Measurements from ENCODE around the gene PITPNM3. TPM values are rescaled to one million over a fixed set of nuclear protein-coding genes. Genes with fewer than 3 reads are reported as not detected.
"Not testable (repeated sequence)": the region's sequence is repeated elsewhere in the genome, so short reads cannot be mapped to it uniquely, and the experiment has no call there.

Gene PITPNM3
- total RNA-seq, 1 donor from 2014 or later: 1.4 TPM

DNA sequence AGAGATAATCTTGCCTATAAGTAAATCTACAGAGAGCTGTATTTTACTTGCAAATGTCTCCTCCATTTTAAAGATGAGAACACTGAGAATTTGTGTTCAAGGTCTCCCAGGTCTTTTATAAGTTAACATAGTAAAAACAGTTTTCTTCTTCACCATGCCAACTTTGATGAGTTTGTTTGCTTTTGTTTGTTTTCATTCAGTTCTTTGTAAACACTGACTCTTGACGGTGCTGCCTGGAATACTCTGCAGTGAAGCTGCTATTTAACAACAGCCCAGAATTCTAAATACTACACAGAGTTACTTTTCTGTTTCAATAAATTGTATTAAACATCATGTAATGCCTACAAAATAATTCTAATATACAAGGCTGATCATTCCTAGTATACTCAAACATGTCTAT lies 41.4 kb upstream of the PITPNM3 start:
- no peak for TF ChIP-seq CTCF (IDR thresholded peaks at IDR 0.05; ENCODE audit: partially characterized antibody, unreplicated experiment)

DNA sequence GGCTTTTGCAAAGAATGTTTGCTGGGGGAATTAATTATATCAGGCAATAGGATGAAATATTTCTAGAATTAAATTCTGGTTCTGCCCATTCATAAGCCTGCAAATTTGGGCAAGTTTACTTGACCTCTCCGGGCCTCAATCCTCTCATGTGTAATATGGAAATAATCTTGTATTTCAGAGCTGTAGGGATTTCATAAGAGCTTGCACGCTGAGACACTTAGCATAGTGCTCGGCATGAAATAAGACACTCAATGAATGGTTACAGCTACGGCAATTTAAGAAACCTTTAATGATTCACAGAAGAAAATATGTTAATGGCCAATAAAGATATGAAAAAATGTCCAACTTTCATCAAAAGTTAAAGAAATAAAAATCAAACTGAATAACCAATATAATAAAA lies 40.6 kb upstream of the PITPNM3 start:
- no peak overlapping the region for H3K4me3 Mint-ChIP-seq (ENCODE audit: unreplicated experiment)
- H3K4me1 Mint-ChIP-seq (ENCODE audit: low read depth, unreplicated experiment): no peaks in the 10 kb centered on the region
- H3K36me3 Mint-ChIP-seq (ENCODE audit: unreplicated experiment): no peaks in the 10 kb centered on the region
- H3K27ac Mint-ChIP-seq (ENCODE audit: unreplicated experiment): no peak overlapping the region
- TF ChIP-seq CTCF (IDR thresholded peaks at IDR 0.05; ENCODE audit: partially characterized antibody, unreplicated experiment): no peak
- DNase-seq: no peak
- no peaks in the 10 kb centered on the region for H3K9me3 Mint-ChIP-seq (ENCODE audit: unreplicated experiment)
- H3K27me3 Mint-ChIP-seq (ENCODE audit: unreplicated experiment): no peaks in the 10 kb centered on the region

More for the DNA sequence above, 41.4 kb upstream of the PITPNM3 start:
- H3K9me3 Mint-ChIP-seq (ENCODE audit: unreplicated experiment): no peaks in the 10 kb centered on the region
- no peak overlapping the region for H3K27ac Mint-ChIP-seq (ENCODE audit: unreplicated experiment)
- DNase-seq: no peak
- no peak overlapping the region for H3K4me3 Mint-ChIP-seq (ENCODE audit: unreplicated experiment)
- H3K36me3 Mint-ChIP-seq (ENCODE audit: unreplicated experiment): no peaks in the 10 kb centered on the region
- no peaks in the 10 kb centered on the region for H3K4me1 Mint-ChIP-seq (ENCODE audit: low read depth, unreplicated experiment)
- no peaks in the 10 kb centered on the region for H3K27me3 Mint-ChIP-seq (ENCODE audit: unreplicated experiment)

GRCh38 chr17:6596511-6596910 lies 40.2 kb upstream of the PITPNM3 start:
- H3K27me3 Mint-ChIP-seq (ENCODE audit: unreplicated experiment): no peaks in the 10 kb centered on the region
- H3K4me3 Mint-ChIP-seq (ENCODE audit: unreplicated experiment): no peak overlapping the region
- no peaks in the 10 kb centered on the region for H3K9me3 Mint-ChIP-seq (ENCODE audit: unreplicated experiment)
- H3K27ac Mint-ChIP-seq (ENCODE audit: unreplicated experiment): no peak overlapping the region
- TF ChIP-seq CTCF (IDR thresholded peaks at IDR 0.05; ENCODE audit: partially characterized antibody, unreplicated experiment): no peak
- no peaks in the 10 kb centered on the region for H3K36me3 Mint-ChIP-seq (ENCODE audit: unreplicated experiment)
- no peaks in the 10 kb centered on the region for H3K4me1 Mint-ChIP-seq (ENCODE audit: low read depth, unreplicated experiment)
- DNase-seq: no peak

DNA sequence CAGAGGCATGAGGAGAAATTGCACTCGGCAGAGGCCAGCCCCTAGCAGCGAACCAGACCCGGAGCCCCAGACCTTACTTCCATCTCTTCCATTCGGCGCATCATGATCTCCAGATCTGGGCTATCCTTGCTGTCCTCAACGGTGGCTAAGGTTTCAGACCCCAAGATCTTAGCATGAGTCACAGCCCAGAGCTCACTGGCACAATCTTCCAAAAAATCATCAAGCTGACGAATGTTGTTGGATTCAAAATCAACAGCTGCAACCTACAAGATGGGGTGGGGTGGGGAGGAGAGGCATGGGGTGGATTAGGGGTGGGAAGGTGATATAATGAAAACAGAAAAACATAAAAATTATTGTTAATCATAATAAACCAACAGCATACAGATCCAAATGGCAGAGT lies 39.7 kb upstream of the PITPNM3 start:
- H3K4me3 Mint-ChIP-seq (ENCODE audit: unreplicated experiment): no peak overlapping the region
- H3K36me3 Mint-ChIP-seq (ENCODE audit: unreplicated experiment): no peaks in the 10 kb centered on the region
- H3K9me3 Mint-ChIP-seq (ENCODE audit: unreplicated experiment): no peaks in the 10 kb centered on the region
- H3K4me1 Mint-ChIP-seq (ENCODE audit: low read depth, unreplicated experiment): no peaks in the 10 kb centered on the region
- no peaks in the 10 kb centered on the region for H3K27me3 Mint-ChIP-seq (ENCODE audit: unreplicated experiment)
- H3K27ac Mint-ChIP-seq (ENCODE audit: unreplicated experiment): no peak overlapping the region
- no peak for TF ChIP-seq CTCF (IDR thresholded peaks at IDR 0.05; ENCODE audit: partially characterized antibody, unreplicated experiment)
- DNase-seq: no peak

DNA sequence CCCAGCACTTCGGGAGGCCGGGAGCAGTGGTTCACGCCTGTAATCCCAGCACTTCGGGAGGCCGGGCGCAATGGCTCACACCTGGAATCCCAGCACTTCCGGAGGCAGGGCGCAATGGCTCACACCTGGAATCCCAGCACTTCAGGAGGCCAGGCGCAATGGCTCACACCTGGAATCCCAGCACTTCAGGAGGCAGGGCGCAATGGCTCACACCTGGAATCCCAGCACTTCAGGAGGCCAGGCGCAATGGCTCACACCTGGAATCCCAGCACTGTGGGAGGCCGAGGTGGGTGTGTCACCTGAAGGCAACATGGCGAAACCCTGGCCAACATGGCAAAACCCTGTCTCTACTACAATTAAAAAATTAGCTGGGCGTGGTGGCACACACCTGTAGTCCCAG lies 37.0 kb upstream of the PITPNM3 start:
- H3K36me3 Mint-ChIP-seq (ENCODE audit: unreplicated experiment): not testable (repeated sequence)

DNA sequence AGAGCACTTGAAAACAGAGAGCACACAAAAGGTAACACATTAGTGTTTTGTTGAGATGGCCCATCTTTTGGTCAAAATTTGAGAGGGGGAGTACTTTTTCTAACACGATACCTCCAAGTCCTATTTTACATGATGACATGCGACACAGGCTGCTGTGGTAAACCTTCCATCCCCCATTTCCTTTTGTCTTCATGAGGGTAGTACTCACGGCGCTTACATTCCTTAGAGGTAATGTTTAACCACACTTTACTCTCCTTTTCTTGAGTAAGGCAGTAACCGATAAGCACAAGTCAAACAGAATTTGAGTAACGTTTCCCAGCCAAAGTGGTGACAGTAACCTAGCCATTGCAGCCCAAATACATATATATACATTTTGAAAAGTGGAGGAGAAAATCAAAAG lies 35.8 kb upstream of the PITPNM3 start:
- H3K27ac Mint-ChIP-seq (ENCODE audit: unreplicated experiment): no peak overlapping the region
- TF ChIP-seq CTCF (IDR thresholded peaks at IDR 0.05; ENCODE audit: partially characterized antibody, unreplicated experiment): no peak
- H3K36me3 Mint-ChIP-seq (ENCODE audit: unreplicated experiment): no peaks in the 10 kb centered on the region
- H3K4me1 Mint-ChIP-seq (ENCODE audit: low read depth, unreplicated experiment): no peaks in the 10 kb centered on the region
- H3K27me3 Mint-ChIP-seq (ENCODE audit: unreplicated experiment): no peaks in the 10 kb centered on the region
- H3K9me3 Mint-ChIP-seq (ENCODE audit: unreplicated experiment): no peaks in the 10 kb centered on the region
- H3K4me3 Mint-ChIP-seq (ENCODE audit: unreplicated experiment): no peak overlapping the region
- DNase-seq: no peak

More for the DNA sequence above, 37.0 kb upstream of the PITPNM3 start:
- not testable (repeated sequence) for H3K9me3 Mint-ChIP-seq (ENCODE audit: unreplicated experiment); DNase-seq; H3K4me1 Mint-ChIP-seq (ENCODE audit: low read depth, unreplicated experiment); H3K27ac Mint-ChIP-seq (ENCODE audit: unreplicated experiment); H3K27me3 Mint-ChIP-seq (ENCODE audit: unreplicated experiment); H3K4me3 Mint-ChIP-seq (ENCODE audit: unreplicated experiment)
